Measurements from ENCODE around the gene SCART1.
"Not testable (repeated sequence)": the region's sequence is repeated elsewhere in the genome, so short reads cannot be mapped to it uniquely, and the experiment has no call there.

Gene SCART1

DNA sequence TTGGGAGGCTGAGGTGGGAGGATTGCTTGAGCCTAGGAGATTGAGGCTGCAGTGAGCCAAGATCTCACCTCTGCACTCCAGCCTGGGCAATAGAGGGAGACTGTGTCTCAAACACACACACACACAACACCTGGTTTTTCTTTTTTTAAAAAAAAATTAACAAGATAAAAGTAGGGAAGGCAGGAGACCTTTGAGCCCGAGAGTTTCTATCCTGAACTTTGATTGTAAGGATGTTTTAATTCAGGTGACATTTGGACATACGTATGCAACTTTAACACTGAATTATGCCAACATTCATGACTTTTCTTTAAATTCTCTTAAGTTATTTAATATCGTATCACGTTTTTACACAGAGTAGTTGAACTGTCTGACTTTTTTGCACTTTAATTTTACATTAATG lies 61.7 kb downstream of the SCART1 start:
- DNase-seq (ENCODE audit: low read depth in 1 of 2, low spot score in 1 of 2) = no peak

DNA sequence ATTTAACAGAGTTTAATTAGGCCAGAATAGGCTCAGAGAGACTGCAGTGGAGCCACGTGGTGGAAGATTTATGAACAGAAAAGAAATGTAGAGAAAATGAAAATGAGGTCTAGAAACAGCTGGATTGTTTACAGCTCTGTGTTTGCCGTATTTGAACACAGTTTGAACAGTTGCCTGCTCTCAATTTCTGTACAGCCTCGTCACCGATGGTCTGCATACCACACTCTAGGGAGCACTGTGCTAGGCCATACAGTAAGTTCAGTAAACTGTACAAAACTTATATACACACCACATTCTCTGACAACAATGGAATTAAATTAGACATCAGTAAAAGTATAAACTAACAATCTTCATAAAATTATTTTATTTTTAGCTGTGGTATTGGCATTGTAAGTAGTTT lies 62.3 kb downstream of the SCART1 start:
- DNase-seq (ENCODE audit: low read depth in 1 of 2, low spot score in 1 of 2) = no peak

DNA sequence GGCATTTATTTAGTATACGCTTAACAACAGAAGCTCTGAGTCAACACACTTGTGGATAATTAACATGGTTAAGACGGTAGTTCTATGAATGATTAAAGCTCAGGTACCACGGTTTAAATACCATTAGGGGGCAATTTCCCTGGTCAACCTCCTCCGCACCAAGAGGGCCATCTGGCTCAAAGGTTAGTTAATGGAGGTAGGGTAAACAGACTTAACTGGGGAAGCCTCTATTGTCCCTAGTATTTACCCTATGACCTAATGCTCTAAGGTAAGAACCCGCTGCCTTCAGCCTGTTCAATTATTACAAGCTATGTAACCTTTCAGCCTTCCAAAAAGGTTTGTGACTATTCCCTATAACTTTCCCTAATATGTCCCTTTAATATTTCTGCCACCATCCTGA lies 64.8 kb downstream of the SCART1 start:
- not testable (repeated sequence) for DNase-seq (ENCODE audit: low read depth in 1 of 2, low spot score in 1 of 2)
